GF-D8 (cell line): ENCODE data around the gene CIB4.

Experiments
- DNase-seq: peaks from one replicate; lab custom pipeline; 2025; lab: John Stamatoyannopoulos, UW

The CIB4 gene

GRCh38 chr2:26550276-26551015 lies 90.7 kb downstream of the CIB4 start:
- no peak for DNase-seq

GRCh38 chr2:26542676-26543505 lies 98.3 kb downstream of the CIB4 start:
- no peak for DNase-seq

GRCh38 chr2:26542194-26542455 lies 99.0 kb downstream of the CIB4 start:
- DNase-seq, result no peak

DNA sequence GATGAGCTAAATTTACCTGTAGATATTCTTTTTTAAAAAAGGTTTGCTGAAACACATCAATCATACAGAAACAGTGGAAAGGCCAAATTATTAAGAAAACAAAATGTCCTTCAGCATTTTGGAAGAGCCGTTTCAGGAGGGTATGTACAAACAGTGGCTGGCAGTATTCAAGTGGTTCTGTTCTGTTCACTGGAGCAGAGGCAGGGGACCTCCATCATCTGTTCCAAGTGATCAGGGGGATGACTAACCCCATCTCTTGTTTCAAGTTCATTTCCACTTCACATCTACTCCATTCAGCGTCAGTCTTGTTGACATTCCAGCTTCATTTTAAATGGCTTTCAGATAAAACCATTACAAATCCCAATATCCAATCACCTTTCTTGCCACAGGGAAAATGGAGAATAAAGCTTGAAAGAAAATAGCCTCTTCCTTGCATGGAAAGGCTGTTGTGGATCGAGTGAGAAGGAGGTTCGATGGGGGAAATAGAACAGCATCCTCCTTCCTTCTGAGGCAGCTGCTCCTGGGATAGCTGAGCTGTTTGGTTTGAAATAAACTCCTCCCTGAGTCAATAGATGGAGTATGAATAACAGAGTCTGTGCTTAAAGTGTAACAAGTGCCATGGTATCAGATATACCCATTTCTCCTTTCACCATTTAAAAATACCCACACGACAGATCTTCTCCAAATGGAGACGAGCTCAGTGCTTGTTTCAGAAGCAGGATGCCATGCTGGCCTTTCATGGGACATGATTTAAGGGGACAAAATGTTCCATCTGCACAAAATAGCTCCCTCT lies 99.6 kb downstream of the CIB4 start:
- no peak for DNase-seq

GRCh38 chr2:26540961-26541360 lies 100.2 kb downstream of the CIB4 start:
- DNase-seq, result no peak

- DNase-seq, result no peak
Observed at GRCh38 chr2:26540306-26540705, 100.9 kb downstream of the CIB4 start.

DNA sequence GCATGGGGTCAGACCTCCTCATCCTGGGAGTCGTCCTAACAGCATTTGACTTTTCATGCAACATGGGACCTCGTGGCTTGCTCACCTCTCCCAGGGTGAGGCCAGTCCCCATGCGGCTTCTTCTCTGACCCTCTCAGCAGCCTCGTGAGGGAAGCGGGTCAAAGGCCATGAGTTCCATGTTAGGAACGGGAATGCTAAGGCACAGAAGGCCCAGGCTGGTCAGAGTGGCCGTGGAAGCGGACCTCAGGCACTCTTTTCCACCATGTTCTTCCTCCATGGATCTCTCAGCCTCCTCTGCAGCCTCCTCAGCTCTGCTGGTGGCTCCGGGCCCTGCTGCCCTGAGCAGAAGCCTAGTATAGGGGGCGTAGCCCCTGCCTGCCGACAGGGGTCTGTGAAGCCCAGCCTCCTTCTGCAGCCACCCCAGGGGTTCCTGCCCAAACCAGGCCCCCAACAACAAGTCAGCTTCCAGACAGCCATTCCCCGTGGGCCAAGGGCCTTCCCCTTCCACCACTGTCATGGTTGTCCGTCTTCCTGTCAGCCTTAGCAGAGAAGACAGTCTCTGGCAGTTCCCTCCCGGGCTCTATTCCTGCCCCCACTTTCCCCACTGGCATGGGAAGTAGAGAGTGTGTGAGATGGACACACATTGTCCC lies 103.2 kb downstream of the CIB4 start:
- DNase-seq, result no peak

GRCh38 chr2:26537069-26537825 lies 103.9 kb downstream of the CIB4 start:
- no peak for DNase-seq

- no peak for DNase-seq
Observed at GRCh38 chr2:26536371-26537068, 104.6 kb downstream of the CIB4 start.

DNA sequence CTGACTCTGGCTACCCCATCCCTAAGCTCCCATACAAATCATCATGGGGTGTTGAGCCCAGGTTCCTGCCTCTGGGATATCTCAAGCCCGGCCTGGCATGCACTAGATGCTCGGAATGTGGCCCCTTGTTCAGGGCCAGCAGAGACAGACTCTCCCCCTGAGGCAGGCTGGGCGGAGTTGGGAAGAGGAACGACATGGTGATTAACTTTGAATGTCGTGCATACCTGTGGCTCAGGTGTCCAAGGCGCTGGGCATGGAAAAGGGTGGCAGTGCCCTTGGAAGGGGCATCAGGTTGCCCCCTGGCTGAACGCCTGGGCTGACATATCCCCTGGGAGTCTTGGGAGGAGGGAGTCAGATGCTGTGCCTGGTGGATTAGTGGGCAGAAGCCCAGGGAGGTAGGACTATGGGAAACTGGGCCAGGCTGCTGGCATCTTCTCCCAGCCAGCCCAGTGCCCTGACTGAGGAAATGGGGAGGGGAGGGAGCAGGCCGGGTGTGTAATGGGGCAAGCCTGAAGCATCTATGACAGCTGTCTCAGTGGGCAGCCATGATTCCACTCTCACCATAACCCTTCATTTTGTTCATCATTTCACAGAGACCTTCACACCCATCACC lies 105.4 kb downstream of the CIB4 start:
- no peak for DNase-seq

- no peak for DNase-seq
Observed at GRCh38 chr2:26534865-26535662, 106.1 kb downstream of the CIB4 start.

GRCh38 chr2:26534098-26534864 lies 106.9 kb downstream of the CIB4 start:
- no peak for DNase-seq

- DNase-seq, result no peak
Observed at GRCh38 chr2:26533661-26534060, 107.5 kb downstream of the CIB4 start.

DNA sequence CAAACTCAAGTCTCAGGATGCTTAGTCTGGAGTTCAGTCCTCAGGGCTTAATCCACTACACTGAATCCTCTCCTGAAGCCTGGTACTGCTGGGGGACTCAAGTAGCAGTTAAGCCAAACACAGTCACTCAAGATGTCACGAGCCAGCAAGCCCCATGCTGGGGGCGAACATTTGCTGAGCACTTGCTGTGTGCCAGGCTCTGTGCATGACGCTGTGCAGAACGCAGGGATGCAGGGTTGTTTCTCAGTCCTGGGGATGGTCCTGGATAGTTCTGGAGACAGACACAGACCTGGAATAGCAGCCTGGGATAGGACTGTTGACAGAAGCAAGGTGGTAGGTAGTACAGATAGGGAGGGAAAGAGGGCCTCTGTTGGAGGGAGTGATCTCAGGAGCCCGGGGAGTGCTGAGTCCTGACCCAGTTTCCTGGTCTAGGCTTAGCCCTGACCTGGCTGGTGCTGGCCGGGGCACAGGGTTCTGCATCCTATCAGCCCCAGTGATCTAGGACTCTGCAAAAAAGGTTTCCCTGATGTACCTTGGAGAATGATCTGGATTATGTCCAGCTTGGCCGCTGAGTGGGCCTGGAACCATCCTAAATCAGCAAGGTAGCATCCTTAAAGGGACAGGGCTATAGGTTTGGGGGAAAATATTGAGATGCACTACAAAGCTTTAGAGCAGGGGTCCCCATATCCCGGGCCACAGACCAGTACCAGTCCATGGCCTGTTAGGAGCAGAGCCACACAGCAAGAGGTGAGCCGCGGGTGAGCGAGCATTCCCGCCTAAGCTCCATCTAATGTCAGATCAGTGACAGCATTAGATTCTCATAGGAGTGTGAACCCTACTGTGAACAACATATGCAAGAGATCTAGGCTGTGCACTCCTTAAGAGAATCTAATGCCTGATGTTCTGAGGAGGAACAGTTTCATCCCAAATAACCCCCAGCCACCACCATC lies 108.6 kb downstream of the CIB4 start:
- DNase-seq, result no peak
